PC-3 (cell line): ENCODE results near the gene TMC1. TPM values are rescaled to one million over a fixed set of nuclear protein-coding genes. Genes with fewer than 3 reads are reported as not detected.

Experiments used
- ATAC-seq: fragments of 200-7000 bp; cut with Tn5 transposase; 2 replicates; pipeline ENCODE4 v1.9.1; 2020; ENCODE audit warnings: mild to moderate bottlenecking, moderate library complexity
- BruUV-seq: library from RNA; stranded (reverse); fragments of 400-500 nt; replicated peaks from 2 replicates; lab custom pipeline; 2021; lab: Mats Ljungman, UMichigan
- CTCF ChIA-PET: fragments of 300-600 bp; sonication (Branson Sonifier 250); formaldehyde crosslinking; loops from one replicate; lab custom pipeline; 2022; ENCODE audit warnings: antibody characterized with exemption; lab: Charles Lee
- POLR2A ChIA-PET: fragments of 300-600 bp; sonication (Branson Sonifier 250); formaldehyde crosslinking; loops from one replicate; lab custom pipeline; 2022; ENCODE audit warnings: antibody characterized with exemption; ENCODE audit not compliant: unreplicated experiment; lab: Charles Lee
- DNase-seq: peaks from one replicate; pipeline ENCODE4 v3.0.0-alpha.2; 2015
- H2AFZ ChIP-seq: fragments of 300-600 bp; sonication (generic); 2 replicates; pipeline ENCODE4 v1.6.0; 2016; ENCODE audit warnings: antibody characterized with exemption, low read length
- H3F3A ChIP-seq: fragments of 300-600 bp; sonication (generic); one replicate; pipeline ENCODE4 v1.6.0; 2017; ENCODE audit warnings: antibody characterized with exemption, low read length, control low read depth, mild to moderate bottlenecking; ENCODE audit not compliant: unreplicated experiment
- H3K27ac ChIP-seq: fragments of 300-600 bp; sonication (generic); 2 replicates; pipeline ENCODE4 v1.5.1; 2016; ENCODE audit warnings: mild to moderate bottlenecking, low read length
- H3K27me3 ChIP-seq: fragments of 300-600 bp; sonication (generic); 2 replicates; pipeline ENCODE4 v1.6.1; 2016; ENCODE audit warnings: low read length, mixed read lengths
- H3K36me3 ChIP-seq: fragments of 300-600 bp; sonication (generic); 2 replicates; pipeline ENCODE4 v1.6.1; 2016; ENCODE audit warnings: low read depth, mixed run types, low read length, mixed read lengths
- H3K4me1 ChIP-seq: fragments of 300-600 bp; sonication (generic); 2 replicates; pipeline ENCODE4 v1.5.1; 2016; ENCODE audit warnings: low read length; ENCODE audit not compliant: insufficient read depth
- H3K4me2 ChIP-seq: fragments of 300-600 bp; sonication (generic); 2 replicates; pipeline ENCODE4 v1.6.0; 2016; ENCODE audit warnings: low read length
- H3K4me3 ChIP-seq: fragments of 300-600 bp; sonication (generic); 2 replicates; pipeline ENCODE4 v1.5.1; 2016; ENCODE audit warnings: mild to moderate bottlenecking, low read length, mixed read lengths
- H3K79me2 ChIP-seq: fragments of 300-600 bp; sonication (generic); 2 replicates; pipeline ENCODE4 v1.6.1; 2017; ENCODE audit warnings: low read length, mixed read lengths
- H3K9ac ChIP-seq: fragments of 300-600 bp; sonication (generic); 2 replicates; pipeline ENCODE4 v1.6.0; 2016; ENCODE audit warnings: mild to moderate bottlenecking, low read length
- H3K9me2 ChIP-seq: fragments of 300-600 bp; sonication (generic); replicated peaks from 2 replicates; pipeline ENCODE4 v1.6.1; 2016; ENCODE audit warnings: mixed run types, low read length, mixed read lengths
- H3K9me3 ChIP-seq: fragments of 300-600 bp; sonication (generic); 2 replicates; pipeline ENCODE4 v1.6.1; 2016; ENCODE audit warnings: low read length, mixed read lengths
- H4K20me1 ChIP-seq: fragments of 300-600 bp; sonication (generic); 2 replicates; pipeline ENCODE4 v1.6.1; 2016; ENCODE audit warnings: low read length, mixed read lengths
- EZH2 ChIP-seq: fragments of 300-600 bp; sonication (generic); IDR thresholded peaks from one replicate; pipeline ENCODE4 v1.6.1; 2017; ENCODE audit warnings: antibody characterized with exemption, mild to moderate bottlenecking, low read length; ENCODE audit not compliant: unreplicated experiment
- EZH2phosphoT487 ChIP-seq: fragments of 300-600 bp; sonication (generic); IDR thresholded peaks from 2 replicates; pipeline ENCODE4 v1.6.1; 2018; ENCODE audit warnings: mild to moderate bottlenecking, antibody characterized with exemption, low read length, borderline replicate concordance
- intact Hi-C: fragments of 100-400 bp; cut with micrococcal nuclease; formaldehyde crosslinking; loops from 2 replicates; pipeline ENCODE4 v1.9.0; 2023
- total RNA-seq: library from RNA; depleted of rRNA; stranded (reverse); fragments of >200 nt; gene quantifications from 2 replicates; pipeline ENCODE4 v1.2.3, GENCODE V29; 2014
- TF ChIP-seq, protein P1 (sequence below): fragments of 300-600 bp; sonication (generic); conservative IDR thresholded peaks from 2 replicates; pipeline ENCODE4 v1.5.1; 2017; ENCODE audit warnings: antibody characterized with exemption, low read depth, mild to moderate bottlenecking, low read length

TMC1 gene
- total RNA-seq, 1 experiment from 2014 or later: 0.15 TPM

DNA sequence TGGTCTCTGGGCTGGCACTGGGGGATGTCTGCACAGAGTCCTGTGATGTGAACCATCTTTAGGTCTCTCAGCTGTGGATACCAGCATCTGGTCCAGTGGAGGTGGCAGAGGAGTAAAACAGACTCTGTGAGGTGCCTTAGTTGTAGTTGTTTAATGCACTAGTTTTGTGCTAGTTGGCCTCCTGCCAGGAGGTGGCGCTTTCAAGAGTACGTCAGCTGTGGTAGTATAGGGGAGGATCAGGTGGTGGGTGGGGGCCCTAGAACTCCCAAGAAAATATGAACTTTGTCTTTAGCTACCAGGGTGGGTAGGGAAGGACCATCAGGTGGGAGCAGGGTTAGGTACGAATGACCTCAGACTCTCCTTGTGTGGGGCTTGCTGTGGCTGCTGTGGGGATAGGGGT lies 197.1 kb downstream of the TMC1 start:
- Histone ChIP-seq H3K36me3 (no peaks in the 10 kb centered on the region), H3K4me1 (no peaks in the 10 kb centered on the region), H3K9me2 (no peaks in the 10 kb centered on the region), H3K4me3 (no peak overlapping the region), H3K27ac (no peak overlapping the region), H4K20me1 (no peaks in the 10 kb centered on the region), H3K4me2 (no peak overlapping the region), H3K9me3 (no peaks in the 10 kb centered on the region), H3K9ac (no peak overlapping the region), H3F3A (no peaks in the 10 kb centered on the region), H3K79me2 (no peaks in the 10 kb centered on the region), H3K27me3 (no peaks in the 10 kb centered on the region), H2AFZ (no peak overlapping the region)
- no peak for TF ChIP-seq EZH2
- TF ChIP-seq EZH2phosphoT487: no peak
- TF ChIP-seq, protein P1, sequence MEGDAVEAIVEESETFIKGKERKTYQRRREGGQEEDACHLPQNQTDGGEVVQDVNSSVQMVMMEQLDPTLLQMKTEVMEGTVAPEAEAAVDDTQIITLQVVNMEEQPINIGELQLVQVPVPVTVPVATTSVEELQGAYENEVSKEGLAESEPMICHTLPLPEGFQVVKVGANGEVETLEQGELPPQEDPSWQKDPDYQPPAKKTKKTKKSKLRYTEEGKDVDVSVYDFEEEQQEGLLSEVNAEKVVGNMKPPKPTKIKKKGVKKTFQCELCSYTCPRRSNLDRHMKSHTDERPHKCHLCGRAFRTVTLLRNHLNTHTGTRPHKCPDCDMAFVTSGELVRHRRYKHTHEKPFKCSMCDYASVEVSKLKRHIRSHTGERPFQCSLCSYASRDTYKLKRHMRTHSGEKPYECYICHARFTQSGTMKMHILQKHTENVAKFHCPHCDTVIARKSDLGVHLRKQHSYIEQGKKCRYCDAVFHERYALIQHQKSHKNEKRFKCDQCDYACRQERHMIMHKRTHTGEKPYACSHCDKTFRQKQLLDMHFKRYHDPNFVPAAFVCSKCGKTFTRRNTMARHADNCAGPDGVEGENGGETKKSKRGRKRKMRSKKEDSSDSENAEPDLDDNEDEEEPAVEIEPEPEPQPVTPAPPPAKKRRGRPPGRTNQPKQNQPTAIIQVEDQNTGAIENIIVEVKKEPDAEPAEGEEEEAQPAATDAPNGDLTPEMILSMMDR: no peak
- DNase-seq (no peak), ATAC-seq (no peak)
- ChIA-PET POLR2A (no interaction called here), CTCF (no interaction called here)
- BruUV-seq: no TSS peak
- intact Hi-C loops: no loop called here

DNA sequence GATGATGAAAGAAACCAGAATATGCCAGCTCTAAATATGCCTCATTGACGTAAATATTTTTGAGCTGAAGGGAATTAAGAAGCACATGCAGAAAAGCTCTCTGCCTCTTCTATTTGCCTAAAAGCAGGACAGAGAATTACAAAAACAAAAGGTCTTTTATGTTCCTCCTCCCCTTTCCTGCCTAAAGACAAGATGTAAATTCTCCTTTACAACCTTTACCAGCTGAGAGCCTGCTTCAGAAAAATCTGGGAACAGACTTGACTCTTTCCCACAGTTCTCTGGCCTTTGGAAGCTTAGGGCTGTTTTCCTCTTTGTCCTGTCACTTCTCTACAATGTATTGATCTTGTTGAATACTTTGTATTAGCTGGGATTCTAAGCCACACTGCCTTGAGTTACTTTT lies 199.7 kb downstream of the TMC1 start:
- CTCF ChIA-PET: no interaction called here
- TF ChIP-seq, protein P1: no peak
- TF ChIP-seq EZH2phosphoT487 (no peak), EZH2 (no peak)

DNA sequence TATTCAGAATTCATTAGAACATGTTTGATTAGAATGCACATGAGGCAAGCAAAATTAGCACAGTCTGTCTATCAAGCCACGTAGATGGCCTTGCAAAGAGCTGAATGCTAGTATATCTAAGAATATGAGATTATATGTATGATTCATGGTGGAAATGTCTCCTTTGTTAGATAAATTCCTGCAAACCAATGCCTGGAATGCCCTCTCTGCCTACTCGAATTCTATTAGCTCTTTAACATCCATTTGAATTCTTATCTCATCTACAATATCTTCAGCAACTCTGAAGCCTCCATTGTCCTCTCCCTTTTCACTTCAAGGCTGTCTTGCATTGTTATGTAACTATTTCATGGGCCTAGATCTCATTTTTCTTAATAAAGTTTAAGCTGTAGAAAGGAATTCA lies 205.5 kb downstream of the TMC1 start:
- H3K27me3 ChIP-seq: no peaks in the 10 kb centered on the region
- ATAC-seq (no peak), DNase-seq (no peak)
- H2AFZ ChIP-seq: no peak overlapping the region
- no peaks in the 10 kb centered on the region for H3K9me3 ChIP-seq
- H3K9me2 ChIP-seq: no peaks in the 10 kb centered on the region
- H3K4me2 ChIP-seq: no peak overlapping the region
- ChIA-PET POLR2A (no interaction called here), CTCF (no interaction called here)
- no peaks in the 10 kb centered on the region for H3K36me3 ChIP-seq
- H3K9ac ChIP-seq: no peak overlapping the region
- no peaks in the 10 kb centered on the region for H3F3A ChIP-seq
- no peak for TF ChIP-seq EZH2
- TF ChIP-seq, protein P1: no peak
- TF ChIP-seq EZH2phosphoT487: no peak
- BruUV-seq: no TSS peak
- H3K4me1 ChIP-seq: no peaks in the 10 kb centered on the region
- H3K27ac ChIP-seq: no peak overlapping the region
- intact Hi-C loops: no loop called here
- H4K20me1 ChIP-seq: no peaks in the 10 kb centered on the region
- no peaks in the 10 kb centered on the region for H3K79me2 ChIP-seq
- no peak overlapping the region for H3K4me3 ChIP-seq

More for the DNA sequence above, 199.7 kb downstream of the TMC1 start:
- no TSS peak for BruUV-seq
- Histone ChIP-seq H3K4me1 (no peaks in the 10 kb centered on the region), H3K79me2 (no peaks in the 10 kb centered on the region), H3K9me2 (no peaks in the 10 kb centered on the region), H3K36me3 (no peaks in the 10 kb centered on the region), H3K9ac (no peak overlapping the region), H2AFZ (no peak overlapping the region), H3F3A (no peaks in the 10 kb centered on the region), H3K27ac (no peak overlapping the region), H3K4me3 (no peak overlapping the region), H3K9me3 (no peaks in the 10 kb centered on the region), H3K27me3 (no peaks in the 10 kb centered on the region), H4K20me1 (no peaks in the 10 kb centered on the region), H3K4me2 (no peak overlapping the region)
- ATAC-seq: no peak
- no peak for DNase-seq
- intact Hi-C loops: no loop called here
- POLR2A ChIA-PET: interaction anchor here (0.7 kb wide), 1 partner anchor 201 kb away, joined by 4 read pairs; no protein-coding TSS in a partner anchor
